Muscle of leg (tissue), 16 donors: ENCODE measurements around the gene JAG1. TPM values are rescaled to one million over a fixed set of nuclear protein-coding genes. Genes with fewer than 3 reads are reported as not detected.
A peak's percentile ranks its signal among the peaks of the same experiment; 100 is the strongest.

Experiments
- DNase-seq: peaks from one replicate; pipeline ENCODE4 v3.0.0; 2013
- H3K27ac ChIP-seq: one replicate; pipeline ENCODE4 v1.5.1; 2013; ENCODE audit warnings: mild to moderate bottlenecking, low read length, control low read depth
- H3K27me3 ChIP-seq: one replicate; pipeline ENCODE4 v1.6.1; 2013; ENCODE audit warnings: low read length; ENCODE audit not compliant: control insufficient read depth, insufficient read depth
- H3K36me3 ChIP-seq: one replicate; pipeline ENCODE4 v1.6.1; 2013; ENCODE audit warnings: low read length; ENCODE audit not compliant: control insufficient read depth, insufficient read depth
- H3K4me1 ChIP-seq: one replicate; pipeline ENCODE4 v1.6.1; 2013; ENCODE audit warnings: low read length; ENCODE audit not compliant: control insufficient read depth, insufficient read depth
- H3K4me3 ChIP-seq: one replicate; pipeline ENCODE4 v1.5.1; 2013; ENCODE audit warnings: low read length, control low read depth
- H3K9me3 ChIP-seq: replicated peaks from 2 replicates; pipeline ENCODE4 v1.6.1; 2013; ENCODE audit warnings: low read depth, low read length; ENCODE audit not compliant: control insufficient read depth
- WGBS: methylation state at CpG from one replicate; pipeline ENCODE4 v1.1.5; 2013; ENCODE audit warnings: missing lambda C conversion rate; ENCODE audit not compliant: insufficient coverage; 5-methylcytosine and 5-hydroxymethylcytosine counted together
- long read RNA-seq, 11 donors: transcript quantifications; one replicate each; lab custom pipeline, GENCODE V29; 2026
- polyA plus RNA-seq, 8 donors: library from polyadenylated mRNA; unstranded; fragments of 120-200 nt; gene quantifications; one replicate each; pipeline versions ENCODE4 v1.2.1 to v1.2.3, GENCODE V29; 2013; ENCODE audit warnings: inconsistent platforms in 1 of 8, low replicate concordance in 1 of 8; ENCODE audit not compliant: insufficient read length in 8 of 8, insufficient read depth in 1 of 8
- total RNA-seq: library from RNA; stranded (reverse); fragments of 120-200 nt; gene quantifications from one replicate; pipeline ENCODE4 v1.2.4, GENCODE V29; 2013

The JAG1 gene
- total RNA-seq, result 40.7 TPM
- 10 to 100 TPM; 28.9 to 52.8 (median 33.4) TPM for polyA plus RNA-seq
- long read RNA-seq, donor 1, result 0 reads
- long read RNA-seq, donor 2, result 0 reads
- long read RNA-seq, donor 3, result 0 reads
- long read RNA-seq, donor 4, result 0 reads
- long read RNA-seq, donor 5, full-length matches to known transcripts, result 6 of 6 reads
- long read RNA-seq, donor 5, partial matches to known transcripts, result 0 of 6 reads
- long read RNA-seq, donor 5, other reads (novel, unspliced or antisense), result 0 of 6 reads
- long read RNA-seq, donor 6, full-length matches to known transcripts, result 3 of 3 reads
- long read RNA-seq, donor 6, partial matches to known transcripts, result 0 of 3 reads
- long read RNA-seq, donor 6, other reads (novel, unspliced or antisense), result 0 of 3 reads
- long read RNA-seq, donor 7, full-length matches to known transcripts, result 2 of 2 reads
- long read RNA-seq, donor 7, partial matches to known transcripts, result 0 of 2 reads
- long read RNA-seq, donor 7, other reads (novel, unspliced or antisense), result 0 of 2 reads
- long read RNA-seq, donor 8, full-length matches to known transcripts, result 1 of 1 reads
- long read RNA-seq, donor 8, partial matches to known transcripts, result 0 of 1 reads
- long read RNA-seq, donor 8, other reads (novel, unspliced or antisense), result 0 of 1 reads
- long read RNA-seq, donor 9, full-length matches to known transcripts, result 2 of 2 reads
- long read RNA-seq, donor 9, partial matches to known transcripts, result 0 of 2 reads
- long read RNA-seq, donor 9, other reads (novel, unspliced or antisense), result 0 of 2 reads
- long read RNA-seq, donor 10, full-length matches to known transcripts, result 3 of 3 reads
- long read RNA-seq, donor 10, partial matches to known transcripts, result 0 of 3 reads
- long read RNA-seq, donor 10, other reads (novel, unspliced or antisense), result 0 of 3 reads
- long read RNA-seq, donor 11, result 0 reads

DNA sequence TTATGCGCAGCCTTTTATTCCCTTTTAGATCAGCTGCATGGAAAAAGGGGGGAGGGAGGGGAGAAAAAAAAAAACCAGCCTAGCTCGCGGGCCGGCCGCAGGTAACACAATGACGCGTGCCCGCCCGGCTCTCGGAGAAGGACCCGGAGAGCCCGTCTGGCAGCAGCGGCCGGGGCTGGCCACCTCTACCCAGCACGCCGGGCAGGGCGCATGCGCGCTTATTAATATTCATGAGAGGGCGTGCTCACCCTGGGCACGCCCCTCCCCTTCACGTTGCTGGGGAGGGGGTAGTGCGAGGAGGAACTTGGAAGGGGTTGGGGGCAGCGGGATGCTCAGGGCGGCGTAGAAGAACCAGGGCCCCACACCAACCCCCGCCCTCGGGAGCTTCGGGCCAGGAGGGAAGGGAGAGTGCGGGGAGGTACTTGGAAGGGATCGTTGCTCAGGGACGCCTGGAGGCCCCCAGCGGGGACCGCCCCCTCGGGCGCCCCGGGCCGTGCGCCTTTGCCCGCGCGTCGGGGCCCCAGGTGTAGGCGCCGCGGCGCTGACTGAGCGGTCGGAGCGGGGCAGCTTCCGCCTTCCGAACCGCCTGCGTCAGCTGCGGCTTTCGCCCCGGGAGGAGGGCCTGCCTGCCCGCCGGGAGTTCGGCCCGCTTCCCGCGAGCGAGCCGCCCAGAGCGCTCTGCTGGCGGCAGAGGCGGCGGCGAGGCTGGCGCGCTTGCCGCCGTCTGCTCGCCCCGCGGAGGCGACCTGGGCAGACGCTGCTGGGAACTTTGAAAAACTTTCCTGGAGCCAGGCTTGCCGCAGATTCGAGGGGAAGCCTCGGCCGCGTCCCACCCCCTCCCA, at the start of gene JAG1:
JAG1 (minus strand) TSS at position 158 of the 842 bp plus-strand sequence. CDS start 469 bp downstream, outside the sequence.
- DNase-seq, result peak; percentile 98
- H3K4me1 ChIP-seq, result peaks cover 25% of the 10 kb centered on the region
- peak within 1 kb of the TSS; percentile 94 for H3K27ac ChIP-seq
- H3K27me3 ChIP-seq, result peaks cover 4% of the 10 kb centered on the region
- under 1% methylated on average over 67 of the region's 84 CpGs for WGBS
- no peaks in the 10 kb centered on the region for H3K9me3 ChIP-seq
- peak within 1 kb of the TSS; percentile 87 for H3K4me3 ChIP-seq
- H3K36me3 ChIP-seq, result peaks cover 2% of the 10 kb centered on the region

DNA sequence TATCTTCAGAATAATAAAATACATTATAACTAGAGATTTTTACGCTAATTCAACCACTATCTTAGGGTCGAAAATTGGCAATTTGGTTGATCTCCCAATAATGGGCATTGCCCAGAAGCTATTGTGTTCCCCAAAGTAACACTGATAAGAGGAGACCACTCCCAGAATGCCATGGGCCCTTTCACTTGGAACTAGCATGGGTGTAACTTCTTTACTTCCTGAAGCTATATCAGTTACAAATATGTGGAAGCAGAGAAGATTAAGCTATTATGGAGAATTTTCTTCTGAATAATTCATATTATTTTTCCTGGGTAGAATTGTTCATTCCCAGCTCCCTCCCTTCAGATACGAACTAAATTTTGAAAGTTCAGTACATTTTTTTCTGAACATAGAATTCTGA, 48.2 kb upstream of the JAG1 start:
- no peak overlapping the region for H3K27ac ChIP-seq
- H3K27me3 ChIP-seq, result no peaks in the 10 kb centered on the region
- no CpG with 5 or more reads among the region's 3 CpGs for WGBS
- H3K36me3 ChIP-seq, result no peaks in the 10 kb centered on the region
- H3K9me3 ChIP-seq, result no peaks in the 10 kb centered on the region
- H3K4me3 ChIP-seq, result no peak overlapping the region
- H3K4me1 ChIP-seq, result no peaks in the 10 kb centered on the region
- DNase-seq, result no peak

DNA sequence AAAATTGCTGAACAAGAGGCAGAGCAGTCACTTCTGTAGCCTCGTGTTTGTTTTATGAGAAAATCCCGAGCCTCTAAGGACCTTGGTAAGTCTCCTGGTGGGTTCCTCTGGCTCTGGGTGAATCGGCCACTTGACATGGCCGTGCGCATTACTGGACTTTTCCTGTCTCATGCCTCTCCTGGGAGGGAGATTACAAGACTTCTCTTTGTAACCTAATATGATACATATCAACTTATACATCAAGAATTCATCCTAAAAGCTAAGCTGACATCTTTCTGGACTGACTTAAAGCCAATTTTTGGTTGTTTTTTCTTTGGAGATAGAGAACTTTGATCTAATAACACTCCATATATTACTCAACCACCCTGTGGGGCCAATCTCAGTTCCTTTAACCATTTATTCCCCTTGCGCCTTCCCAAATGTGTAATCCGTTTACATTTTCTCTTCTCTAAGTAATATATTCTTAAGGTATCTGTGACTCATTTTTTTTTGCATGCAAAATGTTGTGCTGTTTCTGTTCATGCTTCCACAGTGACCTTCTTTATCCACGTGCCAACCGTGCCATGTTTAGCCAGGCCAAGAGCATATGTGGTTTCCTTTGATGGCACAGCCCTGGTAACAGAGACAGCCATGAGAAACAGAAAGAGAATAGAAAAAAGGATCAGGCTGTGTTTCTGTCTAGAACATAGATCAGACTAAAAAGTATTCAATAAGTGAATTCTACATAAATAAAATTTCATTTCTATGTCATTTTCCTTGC, 47.5 kb upstream of the JAG1 start:
- Histone ChIP-seq H3K27ac (no peak overlapping the region), H3K4me3 (no peak overlapping the region), H3K9me3 (no peaks in the 10 kb centered on the region), H3K36me3 (no peaks in the 10 kb centered on the region), H3K4me1 (no peaks in the 10 kb centered on the region), H3K27me3 (no peaks in the 10 kb centered on the region)
- WGBS, result 19% methylated on average over 2 of the region's 9 CpGs
- peak; percentile 23 for DNase-seq

DNA sequence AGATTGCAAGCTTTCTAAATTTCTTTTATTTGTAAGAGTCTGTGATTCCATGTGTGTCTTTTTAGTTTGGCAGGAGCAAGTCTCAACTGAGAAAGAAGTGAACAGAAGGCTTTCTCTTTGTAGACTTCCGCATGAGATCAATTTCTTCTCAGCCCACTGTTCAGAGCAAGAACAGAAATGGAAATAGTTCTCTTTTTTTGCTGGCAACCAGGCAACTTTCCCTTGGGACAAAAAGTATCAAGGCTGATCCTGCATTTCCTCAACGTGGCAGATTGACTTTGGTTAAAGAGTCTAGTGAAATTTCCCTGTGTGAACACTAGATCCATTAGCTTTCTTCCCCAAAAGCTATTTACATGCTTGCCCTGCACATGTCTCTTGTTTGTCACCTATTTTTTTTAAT, 46.8 kb upstream of the JAG1 start:
- Histone ChIP-seq H3K36me3 (no peaks in the 10 kb centered on the region), H3K4me1 (no peaks in the 10 kb centered on the region), H3K27ac (no peak overlapping the region), H3K9me3 (no peaks in the 10 kb centered on the region), H3K27me3 (no peaks in the 10 kb centered on the region), H3K4me3 (no peak overlapping the region)
- 14% methylated on average over 1 of the region's 2 CpGs for WGBS
- peak; percentile 27 for DNase-seq

DNA sequence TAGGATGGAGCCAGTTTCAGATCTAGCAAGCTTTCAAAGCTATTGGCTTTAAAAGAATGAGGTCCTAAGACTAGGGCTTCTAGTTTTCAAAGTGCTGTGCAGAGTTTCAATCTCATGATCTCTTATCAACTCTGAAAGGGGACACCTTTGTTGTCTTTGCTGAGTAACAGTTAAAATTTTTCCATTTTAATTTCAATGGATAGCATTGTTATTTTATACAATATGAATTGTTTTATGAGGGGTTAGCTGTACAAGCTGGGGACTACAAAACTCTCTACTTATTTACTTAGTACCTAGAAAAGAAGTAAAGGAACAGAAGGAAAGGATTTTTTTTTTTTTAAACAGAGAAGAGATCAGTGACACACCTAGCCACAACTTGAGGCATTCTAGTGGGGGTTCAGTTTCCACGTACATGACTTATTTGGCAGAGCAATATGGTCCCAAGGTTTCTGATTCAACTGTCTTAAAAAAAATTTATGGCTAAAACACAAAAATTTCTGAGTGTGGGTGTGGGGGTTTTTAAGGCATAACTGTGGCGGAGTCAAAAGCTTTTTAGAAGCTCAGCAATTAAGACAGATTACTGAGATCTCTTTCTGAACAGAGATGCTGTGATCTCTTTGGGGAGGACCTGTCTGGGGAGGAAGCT, 46.1 kb upstream of the JAG1 start:
- 100% methylated on average over 1 of the region's 2 CpGs for WGBS
- no peak for DNase-seq
- Histone ChIP-seq H3K27me3 (no peaks in the 10 kb centered on the region), H3K4me1 (no peaks in the 10 kb centered on the region), H3K36me3 (no peaks in the 10 kb centered on the region), H3K9me3 (no peaks in the 10 kb centered on the region), H3K4me3 (no peak overlapping the region), H3K27ac (no peak overlapping the region)

DNA sequence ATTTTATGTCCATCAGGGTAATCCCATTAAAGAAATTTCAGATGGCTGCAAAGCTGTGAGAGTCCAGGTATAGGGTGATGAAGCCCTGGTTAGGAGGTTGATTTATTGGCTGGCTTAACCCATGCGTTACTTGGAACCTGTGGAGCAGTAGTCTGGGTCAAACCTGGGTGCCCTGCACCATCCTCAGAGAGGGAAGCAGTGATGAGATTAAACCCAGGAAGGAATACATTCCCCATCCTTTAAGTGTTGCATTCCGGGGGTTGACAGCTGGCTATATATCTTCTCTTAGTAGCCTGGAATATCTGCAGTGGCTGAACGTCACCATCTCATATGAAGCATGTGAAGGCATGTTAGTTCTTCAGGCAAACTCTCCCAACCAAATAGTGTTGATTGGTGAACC, 44.9 kb upstream of the JAG1 start:
- Histone ChIP-seq H3K4me3 (no peak overlapping the region), H3K4me1 (no peaks in the 10 kb centered on the region), H3K9me3 (no peaks in the 10 kb centered on the region), H3K36me3 (no peaks in the 10 kb centered on the region), H3K27me3 (no peaks in the 10 kb centered on the region), H3K27ac (no peak overlapping the region)
- no CpG with 5 or more reads among the region's 3 CpGs for WGBS
- DNase-seq, result no peak

DNA sequence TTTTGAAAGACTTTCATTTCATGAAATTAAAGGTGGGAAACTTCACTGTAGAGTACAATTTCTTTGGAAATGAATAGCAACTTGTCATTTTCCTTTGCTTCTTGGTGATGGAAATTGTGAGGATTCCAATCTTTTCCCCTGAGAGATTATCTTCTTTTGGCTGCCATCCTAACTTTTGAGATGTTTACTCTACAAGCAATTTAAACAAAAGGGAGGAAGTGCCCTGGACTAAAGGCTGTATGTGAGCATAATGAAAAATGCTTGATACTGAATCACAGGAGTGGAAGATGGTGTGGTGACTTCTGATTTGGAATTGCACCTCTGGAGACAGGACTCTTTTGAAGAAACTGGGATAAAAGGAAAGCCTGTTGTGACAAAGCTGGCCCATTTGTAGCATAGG, 43.1 kb upstream of the JAG1 start:
- DNase-seq, result peak; percentile 78

DNA sequence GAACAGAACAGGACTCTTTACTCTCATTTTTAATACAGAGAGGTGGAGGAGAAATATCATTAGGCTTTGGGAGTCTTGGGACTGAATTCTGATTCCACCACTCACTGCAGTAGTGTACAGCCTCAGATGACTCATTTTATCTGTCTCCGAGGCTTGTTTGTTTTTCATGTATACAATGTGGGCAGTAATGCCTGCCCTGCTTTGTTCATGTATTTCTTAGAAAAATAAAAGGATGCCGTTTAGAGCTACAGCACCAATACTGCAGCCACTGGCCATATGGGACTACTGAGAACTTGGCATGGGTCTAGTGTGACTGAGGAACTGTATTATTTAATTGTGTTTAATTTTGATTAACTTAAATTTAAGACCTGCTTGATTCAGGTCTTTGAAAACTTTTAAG, 41.2 kb upstream of the JAG1 start:
- Histone ChIP-seq H3K27ac (no peak overlapping the region), H3K9me3 (no peaks in the 10 kb centered on the region), H3K36me3 (no peaks in the 10 kb centered on the region), H3K4me1 (no peaks in the 10 kb centered on the region), H3K27me3 (no peaks in the 10 kb centered on the region), H3K4me3 (no peak overlapping the region)
- DNase-seq, result no peak
- 43% methylated on average over 1 of the region's 2 CpGs for WGBS

More for the DNA sequence above, 43.1 kb upstream of the JAG1 start:
- Histone ChIP-seq H3K9me3 (no peaks in the 10 kb centered on the region), H3K36me3 (no peaks in the 10 kb centered on the region), H3K27ac (no peak overlapping the region), H3K4me1 (no peaks in the 10 kb centered on the region), H3K4me3 (no peak overlapping the region), H3K27me3 (no peaks in the 10 kb centered on the region)
